Measurements from ENCODE around the gene CNTNAP2. TPM values are rescaled to one million over a fixed set of nuclear protein-coding genes. Genes with fewer than 3 reads are reported as not detected.

Gene CNTNAP2
- total and polyA plus RNA-seq, 9 of the 15 experiments (the other 6 are each of a cell fraction or from before 2014, with no cell fraction given), result 0.04 to 0.62 (median 0.09) TPM; not detected in 4

DNA sequence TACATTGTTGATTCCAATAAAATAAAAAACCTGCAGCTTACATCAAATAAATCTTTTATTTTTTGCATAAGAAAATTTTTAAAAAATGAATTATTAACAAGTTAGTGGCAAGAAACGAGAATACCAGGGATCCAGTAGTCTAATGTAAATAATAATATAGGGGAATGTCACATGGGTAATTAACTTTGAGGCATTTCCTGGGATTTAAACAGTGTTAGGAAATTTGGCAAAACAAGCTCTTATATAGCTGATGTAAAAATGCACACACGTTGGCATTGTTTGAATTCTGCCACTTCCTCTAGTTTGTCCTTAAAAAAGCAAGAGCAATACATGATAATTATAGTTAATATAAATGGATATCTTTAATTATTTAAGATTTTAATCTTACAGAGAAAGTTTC, 768.6 kb downstream of the CNTNAP2 start:
- BruUV-seq (replicated peaks), result no TSS peak

More for the DNA sequence above, 768.6 kb downstream of the CNTNAP2 start:
- no peaks in the 10 kb centered on the region for H3K9me1 ChIP-seq (ENCODE audit: control insufficient read depth, insufficient read depth, low read length)
- TF ChIP-seq, protein P1, sequence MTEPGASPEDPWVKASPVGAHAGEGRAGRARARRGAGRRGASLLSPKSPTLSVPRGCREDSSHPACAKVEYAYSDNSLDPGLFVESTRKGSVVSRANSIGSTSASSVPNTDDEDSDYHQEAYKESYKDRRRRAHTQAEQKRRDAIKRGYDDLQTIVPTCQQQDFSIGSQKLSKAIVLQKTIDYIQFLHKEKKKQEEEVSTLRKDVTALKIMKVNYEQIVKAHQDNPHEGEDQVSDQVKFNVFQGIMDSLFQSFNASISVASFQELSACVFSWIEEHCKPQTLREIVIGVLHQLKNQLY (CRISPR knock-in tag; conservative IDR thresholded peaks at IDR 0.05), result no peak
- TF ChIP-seq SAFB (IDR thresholded peaks at IDR 0.05; ENCODE audit: borderline replicate concordance, low read depth, low read length) (no peak), PHF20 (IDR thresholded peaks at IDR 0.05; ENCODE audit: partially characterized antibody) (no peak), ZNF224 (CRISPR knock-in tag; IDR thresholded peaks at IDR 0.05) (no peak), SMARCA4 (IDR thresholded peaks at IDR 0.05) (no peak), FOXA3 (CRISPR knock-in tag; conservative IDR thresholded peaks at IDR 0.05 in 1 of 2, IDR thresholded peaks at IDR 0.05 in 1 of 2) (no peak), ZNF561 (CRISPR knock-in tag; conservative IDR thresholded peaks at IDR 0.05) (no peak), ZNF217 (CRISPR knock-in tag; IDR thresholded peaks at IDR 0.05) (no peak), WHSC1 (IDR thresholded peaks at IDR 0.05; ENCODE audit: low read length) (no peak)
- DNase-seq (ENCODE audit: extremely low read depth in 1 of 4, low spot score in 3 of 4), result no peak
- no peak overlapping the region for H3K9ac ChIP-seq (ENCODE audit: insufficient read depth in 1 of 2, low read depth in 2 of 2, low read length in 2 of 2)
- H3K9me3 ChIP-seq (replicated peaks; ENCODE audit: control insufficient read depth, insufficient read depth, low read depth, low read length), result 0 out of 2 replicates have a peak, but pooled peaks cover 2% of the 10 kb centered on the region
- intact Hi-C loops (cut with micrococcal nuclease), result no loop called here
- no peaks in the 10 kb centered on the region for H4K20me1 ChIP-seq (replicated peaks; ENCODE audit: control insufficient read depth, insufficient read depth, low read length)
- POLR2A ChIA-PET, result no interaction called here
- CTCF ChIA-PET (ENCODE audit: low intra/inter-chr PET ratio), result no interaction called here
- H3K4me1 ChIP-seq (replicated peaks in 1 of 2; ENCODE audit: control insufficient read depth in 2 of 2, insufficient read depth in 2 of 2, low read length in 2 of 2), result no peaks in the 10 kb centered on the region
- FAIRE-seq, result no peak
- H3K4me2 ChIP-seq (ENCODE audit: insufficient read depth, low read length), result no peak overlapping the region
- no peak overlapping the region for H2AFZ ChIP-seq (ENCODE audit: low read depth, low read length)
- H3K4me3 ChIP-seq, result no peak overlapping the region
- 2% methylated on average over 2 of the region's 2 CpGs for WGBS (ENCODE audit: insufficient coverage, low coverage, missing lambda C conversion rate)
- H3K27ac ChIP-seq (ENCODE audit: extremely low read depth, low read depth, low read length), result no peak overlapping the region
- H3K36me3 ChIP-seq (ENCODE audit: control insufficient read depth, insufficient read depth, low read length), result no peaks in the 10 kb centered on the region
- no peaks in the 10 kb centered on the region for H3K27me3 ChIP-seq (ENCODE audit: control insufficient read depth in 2 of 2, insufficient read depth in 2 of 2, low read length in 2 of 2)
- in situ Hi-C loops (cut with MboI), result no loop called here
- no peaks in the 10 kb centered on the region for H3K79me2 ChIP-seq (ENCODE audit: control insufficient read depth, insufficient read depth, low read length)
- no peak for ATAC-seq
